Measurements from ENCODE around the gene F8A3. TPM values are rescaled to one million over a fixed set of nuclear protein-coding genes. Genes with fewer than 3 reads are reported as not detected.

The F8A3 gene
- total and polyA plus RNA-seq, 9 of the 15 experiments (the other 6 are each of a cell fraction or from before 2014, with no cell fraction given): not detected

DNA sequence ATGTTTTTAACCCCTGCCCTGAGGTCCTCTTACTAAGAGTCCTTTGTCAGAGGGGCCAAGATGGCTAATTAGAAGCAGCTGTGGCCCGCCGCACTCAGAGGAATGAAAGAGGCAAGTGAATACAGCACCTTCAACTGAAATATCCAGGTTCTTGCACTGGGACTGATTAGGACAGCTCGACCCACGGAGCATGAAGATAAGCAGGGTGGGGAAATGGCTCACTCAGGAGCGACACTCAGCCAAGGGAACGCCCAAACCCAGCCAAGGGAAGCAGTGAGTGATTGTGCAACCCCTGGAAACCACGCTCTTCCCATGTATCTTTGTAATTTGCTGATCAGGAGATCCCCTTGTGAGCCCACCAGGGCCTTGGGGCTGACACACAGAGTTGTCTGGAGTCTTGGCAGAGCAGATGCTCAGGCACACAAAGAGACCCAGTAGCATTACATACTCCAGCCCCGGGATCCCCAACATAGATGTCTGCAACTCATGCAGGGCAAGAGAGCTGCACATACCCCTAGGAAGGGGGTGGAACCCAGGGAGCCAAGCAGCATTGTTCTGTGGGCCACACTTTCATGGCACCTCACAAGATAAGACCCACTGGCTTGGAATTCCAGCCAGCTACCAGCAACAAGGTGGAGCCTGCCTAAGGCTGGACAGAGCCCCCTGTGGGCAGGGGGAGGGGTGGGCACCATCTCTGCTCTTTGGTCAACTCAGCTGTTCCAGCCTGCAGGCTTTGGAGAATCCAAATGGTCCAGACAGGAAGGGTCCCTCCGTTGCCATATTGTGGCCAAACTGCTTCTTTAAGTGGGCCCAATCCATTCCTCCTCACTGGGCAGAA is 23.3 kb downstream of the F8A3 start (continued):
- TF ChIP-seq RERE (CRISPR knock-in tag; IDR thresholded peaks at IDR 0.05; ENCODE audit: borderline replicate concordance): no peak
- peak; percentile 86 for TF ChIP-seq NCOR1 (IDR thresholded peaks at IDR 0.05)
- no peak for TF ChIP-seq EZH2 (IDR thresholded peaks at IDR 0.05; ENCODE audit: borderline replicate concordance, low read depth, low read length)
- no peak for TF ChIP-seq PURB (CRISPR knock-in tag; IDR thresholded peaks at IDR 0.05; ENCODE audit: low read depth)
- no peak for TF ChIP-seq SREBF2 (CRISPR knock-in tag; IDR thresholded peaks at IDR 0.05)
- TF ChIP-seq, protein P1, sequence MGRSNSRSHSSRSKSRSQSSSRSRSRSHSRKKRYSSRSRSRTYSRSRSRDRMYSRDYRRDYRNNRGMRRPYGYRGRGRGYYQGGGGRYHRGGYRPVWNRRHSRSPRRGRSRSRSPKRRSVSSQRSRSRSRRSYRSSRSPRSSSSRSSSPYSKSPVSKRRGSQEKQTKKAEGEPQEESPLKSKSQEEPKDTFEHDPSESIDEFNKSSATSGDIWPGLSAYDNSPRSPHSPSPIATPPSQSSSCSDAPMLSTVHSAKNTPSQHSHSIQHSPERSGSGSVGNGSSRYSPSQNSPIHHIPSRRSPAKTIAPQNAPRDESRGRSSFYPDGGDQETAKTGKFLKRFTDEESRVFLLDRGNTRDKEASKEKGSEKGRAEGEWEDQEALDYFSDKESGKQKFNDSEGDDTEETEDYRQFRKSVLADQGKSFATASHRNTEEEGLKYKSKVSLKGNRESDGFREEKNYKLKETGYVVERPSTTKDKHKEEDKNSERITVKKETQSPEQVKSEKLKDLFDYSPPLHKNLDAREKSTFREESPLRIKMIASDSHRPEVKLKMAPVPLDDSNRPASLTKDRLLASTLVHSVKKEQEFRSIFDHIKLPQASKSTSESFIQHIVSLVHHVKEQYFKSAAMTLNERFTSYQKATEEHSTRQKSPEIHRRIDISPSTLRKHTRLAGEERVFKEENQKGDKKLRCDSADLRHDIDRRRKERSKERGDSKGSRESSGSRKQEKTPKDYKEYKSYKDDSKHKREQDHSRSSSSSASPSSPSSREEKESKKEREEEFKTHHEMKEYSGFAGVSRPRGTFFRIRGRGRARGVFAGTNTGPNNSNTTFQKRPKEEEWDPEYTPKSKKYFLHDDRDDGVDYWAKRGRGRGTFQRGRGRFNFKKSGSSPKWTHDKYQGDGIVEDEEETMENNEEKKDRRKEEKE (IDR thresholded peaks at IDR 0.05; ENCODE audit: borderline replicate concordance in 1 of 2, control insufficient read depth in 1 of 2, low read depth in 2 of 2, low read length in 1 of 2): no peak
- no peak for TF ChIP-seq ETS2 (tag; IDR thresholded peaks at IDR 0.05; ENCODE audit: borderline replicate concordance, poor library complexity, severe bottlenecking)
- TF ChIP-seq FOXK2 (conservative IDR thresholded peaks at IDR 0.05 in 1 of 2, IDR thresholded peaks at IDR 0.05 in 1 of 2; ENCODE audit: low read depth in 2 of 2): no peak
- TF ChIP-seq PML (IDR thresholded peaks at IDR 0.05; ENCODE audit: low read length): 0 out of 2 replicates have a peak, but pooled peaks have one; percentile 63
- TF ChIP-seq ZNF695 (CRISPR knock-in tag; IDR thresholded peaks at IDR 0.05): no peak
- TF ChIP-seq KLF16 (IDR thresholded peaks at IDR 0.05): peak; percentile 72; the same call in 1 of the 2 replicates
- no peak for TF ChIP-seq NCOA1 (IDR thresholded peaks at IDR 0.05; ENCODE audit: low read depth)
- TF ChIP-seq, protein P2, sequence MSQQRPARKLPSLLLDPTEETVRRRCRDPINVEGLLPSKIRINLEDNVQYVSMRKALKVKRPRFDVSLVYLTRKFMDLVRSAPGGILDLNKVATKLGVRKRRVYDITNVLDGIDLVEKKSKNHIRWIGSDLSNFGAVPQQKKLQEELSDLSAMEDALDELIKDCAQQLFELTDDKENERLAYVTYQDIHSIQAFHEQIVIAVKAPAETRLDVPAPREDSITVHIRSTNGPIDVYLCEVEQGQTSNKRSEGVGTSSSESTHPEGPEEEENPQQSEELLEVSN (IDR thresholded peaks at IDR 0.05; ENCODE audit: borderline replicate concordance in 1 of 2, extremely low read depth in 1 of 2, insufficient read depth in 1 of 2, insufficient read length in 1 of 2, low read depth in 1 of 2, low read length in 1 of 2, poor library complexity in 1 of 2, severe bottlenecking in 1 of 2): no peak
- no peak for TF ChIP-seq MLX (CRISPR knock-in tag; conservative IDR thresholded peaks at IDR 0.05)
- no peak for TF ChIP-seq FOXK1 (CRISPR knock-in tag; IDR thresholded peaks at IDR 0.05; ENCODE audit: borderline replicate concordance)
